Right lung (tissue), 5 donors: Measurements from ENCODE around the gene LIN28B. TPM values are rescaled to one million over a fixed set of nuclear protein-coding genes. Genes with fewer than 3 reads are reported as not detected.
"Not testable (repeated sequence)": the region's sequence is repeated elsewhere in the genome, so short reads cannot be mapped to it uniquely, and the experiment has no call there.

Experiments
- DNase-seq, 2 donors: peaks; one replicate each; pipeline ENCODE4 v3.0.0-alpha.2; 2013
- polyA plus RNA-seq, 5 donors: library from polyadenylated mRNA; unstranded; fragments of 120-200 nt; gene quantifications; one replicate each; pipeline versions ENCODE4 v1.2.1 to v1.2.3, GENCODE V29; 2013; ENCODE audit warnings: inconsistent platforms in 1 of 5, low replicate concordance in 1 of 5; ENCODE audit not compliant: insufficient read length in 5 of 5, insufficient read depth in 1 of 5

LIN28B gene
- polyA plus RNA-seq, 5 donors: 0.12 to 0.37 (median 0.27) TPM

- no peak for DNase-seq
Measured at GRCh38 chr6:104955927-104956730, 778 bp upstream of the LIN28B start.

- DNase-seq: no peak
Measured at GRCh38 chr6:104957301-104958177, 632 bp downstream of the LIN28B start.

- no peak for DNase-seq
Measured at GRCh38 chr6:104958178-104959025, 1.5 kb downstream of the LIN28B start.

- DNase-seq: no peak
Measured at GRCh38 chr6:104959026-104959858, 2.3 kb downstream of the LIN28B start.

GRCh38 chr6:104969108-104969507 is 12.2 kb downstream of the LIN28B start:
- no peak for DNase-seq

- DNase-seq: no peak
Measured at GRCh38 chr6:104969785-104970581, 13.1 kb downstream of the LIN28B start.

- DNase-seq: no peak
Measured at GRCh38 chr6:104973404-104973803, 16.5 kb downstream of the LIN28B start.

- no peak for DNase-seq
Measured at GRCh38 chr6:104983296-104983695, 26.4 kb downstream of the LIN28B start.

- no peak for DNase-seq
Measured at GRCh38 chr6:104983776-104984175, 26.9 kb downstream of the LIN28B start.

GRCh38 chr6:104984831-104985230 is 27.9 kb downstream of the LIN28B start:
- DNase-seq: no peak

- DNase-seq: not testable (repeated sequence)
Measured at GRCh38 chr6:104985875-104986274, 29.0 kb downstream of the LIN28B start.

GRCh38 chr6:104986625-104987024 is 29.7 kb downstream of the LIN28B start:
- no peak for DNase-seq

- no peak for DNase-seq
Measured at GRCh38 chr6:104987218-104987617, 30.3 kb downstream of the LIN28B start.

GRCh38 chr6:104990085-104990484 is 33.2 kb downstream of the LIN28B start:
- DNase-seq: no peak

GRCh38 chr6:104991062-104991461 is 34.2 kb downstream of the LIN28B start:
- not testable (repeated sequence) for DNase-seq

- DNase-seq: not testable (repeated sequence)
Measured at GRCh38 chr6:104993576-104993975, 36.7 kb downstream of the LIN28B start.

- peak; percentile 2 to 27 for DNase-seq
Measured at GRCh38 chr6:104995989-104996617, 39.2 kb downstream of the LIN28B start.

GRCh38 chr6:105001063-105001462 is 44.2 kb downstream of the LIN28B start:
- no peak for DNase-seq

GRCh38 chr6:105001906-105002305 is 45.0 kb downstream of the LIN28B start:
- no peak for DNase-seq

- no peak for DNase-seq
Measured at GRCh38 chr6:105005451-105005850, 48.5 kb downstream of the LIN28B start.
